Esophagus squamous epithelium (tissue), 4 donors: ENCODE data around the gene TRIM62.

Source experiments
- POLR2A ChIP-seq, 4 donors: fragments of 450-650 bp; IDR thresholded peaks; one replicate each; pipeline ENCODE4 v1.6.1; 2017; ENCODE audit warnings: antibody characterized with exemption in 4 of 4, mild to moderate bottlenecking in 4 of 4, moderate library complexity in 3 of 4
- TF ChIP-seq, protein P1 (sequence below), 6 experiments: fragments of 450-650 bp in 4 of 6; fragments of 200-600 bp in 2 of 6; sonication (generic) in 2 of 6; IDR thresholded peaks; one replicate each; pipeline ENCODE4 v1.5.1; 2016 to 2019; ENCODE audit warnings: antibody characterized with exemption in 6 of 6, mild to moderate bottlenecking in 4 of 6, moderate library complexity in 4 of 6

DNA sequence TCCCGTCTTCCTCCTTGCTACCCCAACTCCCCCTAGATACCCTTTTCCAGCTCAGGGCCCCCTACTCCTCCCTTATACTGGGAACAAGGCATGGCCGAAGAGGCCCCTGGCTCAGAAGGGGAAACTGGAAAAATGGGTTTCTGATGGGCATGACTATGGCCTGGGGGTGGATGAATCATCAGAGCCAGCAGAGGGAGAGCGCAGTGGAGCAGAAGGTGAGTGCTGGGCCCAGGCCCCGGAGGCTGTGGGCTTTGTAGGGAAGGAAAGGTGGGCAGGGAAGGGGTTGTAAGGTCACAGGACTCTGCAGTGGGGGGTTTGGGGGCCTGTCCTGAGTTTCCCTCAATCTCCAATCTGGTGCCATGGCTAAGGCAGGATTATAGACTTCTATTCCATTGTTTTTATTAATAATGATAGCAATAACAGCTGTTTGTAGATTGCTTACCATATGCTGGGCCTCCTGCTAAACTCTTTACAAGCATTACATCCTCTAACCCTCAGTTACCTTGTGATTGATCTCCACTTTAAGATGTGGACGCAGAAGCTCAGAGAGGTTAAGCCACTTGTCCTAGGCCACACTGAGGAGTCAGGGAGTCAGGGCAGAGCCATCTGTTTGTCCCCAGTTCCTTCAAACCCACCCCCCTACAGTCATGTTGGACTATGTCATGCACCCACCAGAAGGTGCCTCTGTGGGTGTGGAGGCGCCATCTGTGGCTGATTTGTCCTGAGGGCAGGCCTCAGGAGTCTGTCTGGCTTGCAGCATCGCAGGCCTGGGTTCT is 38.2 kb upstream of the TRIM62 start:
- TF ChIP-seq, protein P1, sequence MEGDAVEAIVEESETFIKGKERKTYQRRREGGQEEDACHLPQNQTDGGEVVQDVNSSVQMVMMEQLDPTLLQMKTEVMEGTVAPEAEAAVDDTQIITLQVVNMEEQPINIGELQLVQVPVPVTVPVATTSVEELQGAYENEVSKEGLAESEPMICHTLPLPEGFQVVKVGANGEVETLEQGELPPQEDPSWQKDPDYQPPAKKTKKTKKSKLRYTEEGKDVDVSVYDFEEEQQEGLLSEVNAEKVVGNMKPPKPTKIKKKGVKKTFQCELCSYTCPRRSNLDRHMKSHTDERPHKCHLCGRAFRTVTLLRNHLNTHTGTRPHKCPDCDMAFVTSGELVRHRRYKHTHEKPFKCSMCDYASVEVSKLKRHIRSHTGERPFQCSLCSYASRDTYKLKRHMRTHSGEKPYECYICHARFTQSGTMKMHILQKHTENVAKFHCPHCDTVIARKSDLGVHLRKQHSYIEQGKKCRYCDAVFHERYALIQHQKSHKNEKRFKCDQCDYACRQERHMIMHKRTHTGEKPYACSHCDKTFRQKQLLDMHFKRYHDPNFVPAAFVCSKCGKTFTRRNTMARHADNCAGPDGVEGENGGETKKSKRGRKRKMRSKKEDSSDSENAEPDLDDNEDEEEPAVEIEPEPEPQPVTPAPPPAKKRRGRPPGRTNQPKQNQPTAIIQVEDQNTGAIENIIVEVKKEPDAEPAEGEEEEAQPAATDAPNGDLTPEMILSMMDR (IDR thresholded peaks at IDR 0.05), result no peak
- no peak for TF ChIP-seq POLR2A (IDR thresholded peaks at IDR 0.05)
